GM19468 (cell line): ENCODE data around the gene JUP.
"Not testable (repeated sequence)": the region's sequence is repeated elsewhere in the genome, so short reads cannot be mapped to it uniquely, and the experiment has no call there.

Experiments
- ATAC-seq: cut with Tn5 transposase; IDR thresholded peaks from one replicate; pipeline ENCODE4 v1.9.1; 2021; ENCODE audit warnings: mild to moderate bottlenecking, moderate library complexity, moderate number of reproducible peaks; ENCODE audit not compliant: unreplicated experiment; ENCODE audit errors: extremely low read depth

JUP gene

GRCh38 chr17:41786227-41787020, at the start of gene JUP:
Gene JUP, minus strand, starts transcription at chr17:41786711. Its CDS starts 14,857 bp downstream, at chr17:41771854.
- ATAC-seq, result no peak

GRCh38 chr17:41835800-41836549, 49.5 kb upstream of the JUP start, which contains the start of gene NT5C3B:
Gene NT5C3B, minus strand, starts transcription at chr17:41836232. Its CDS starts 39 bp downstream, at chr17:41836193.
- ATAC-seq, result no peak

GRCh38 chr17:41835214-41835799, 48.8 kb upstream of the JUP start:
- ATAC-seq, result no peak

- not testable (repeated sequence) for ATAC-seq
Measured at GRCh38 chr17:41829961-41830360, 43.5 kb upstream of the JUP start.

- no peak for ATAC-seq
Measured at GRCh38 chr17:41825175-41825845, 38.8 kb upstream of the JUP start.

GRCh38 chr17:41824086-41824485, 37.6 kb upstream of the JUP start:
- ATAC-seq, result no peak

GRCh38 chr17:41823580-41823979, 37.1 kb upstream of the JUP start:
- no peak for ATAC-seq

- no peak for ATAC-seq
Measured at GRCh38 chr17:41823141-41823524, 36.6 kb upstream of the JUP start.

GRCh38 chr17:41822216-41823140, 36.0 kb upstream of the JUP start:
- no peak for ATAC-seq

GRCh38 chr17:41821776-41822175, 35.3 kb upstream of the JUP start:
- no peak for ATAC-seq

GRCh38 chr17:41818024-41818423, 31.5 kb upstream of the JUP start:
- ATAC-seq, result no peak

GRCh38 chr17:41816637-41817320, 30.3 kb upstream of the JUP start:
- no peak for ATAC-seq

- no peak for ATAC-seq
Measured at GRCh38 chr17:41814195-41814594, 27.7 kb upstream of the JUP start.

- no peak for ATAC-seq
Measured at GRCh38 chr17:41813699-41814124, 27.2 kb upstream of the JUP start.

GRCh38 chr17:41813152-41813680, 26.7 kb upstream of the JUP start:
- ATAC-seq, result no peak

GRCh38 chr17:41812381-41813151, 26.1 kb upstream of the JUP start, which contains the start of gene FKBP10:
Gene FKBP10, plus strand, starts transcription at chr17:41813004. Its CDS starts 31 bp downstream, at chr17:41813035.
- ATAC-seq, result no peak

GRCh38 chr17:41811549-41812380, 25.3 kb upstream of the JUP start, which contains the start of gene P3H4:
Gene P3H4, minus strand, starts transcription at chr17:41811949. Its CDS starts 34 bp downstream, at chr17:41811915.
- ATAC-seq, result no peak
